Measurements from ENCODE around the gene KIAA0319L.

Gene KIAA0319L

GRCh38 chr1:35441926-35442579 lies 115.2 kb downstream of the KIAA0319L start:
- no peak for DNase-seq

GRCh38 chr1:35439626-35440025 lies 117.6 kb downstream of the KIAA0319L start:
- no peak for DNase-seq

GRCh38 chr1:35437200-35437599 lies 120.0 kb downstream of the KIAA0319L start:
- DNase-seq: no peak

- no peak for DNase-seq
Observed at GRCh38 chr1:35436078-35436477, 121.1 kb downstream of the KIAA0319L start.

- DNase-seq: no peak
Observed at GRCh38 chr1:35434703-35435102, 122.5 kb downstream of the KIAA0319L start.

- no peak for DNase-seq
Observed at GRCh38 chr1:35433714-35434113, 123.5 kb downstream of the KIAA0319L start.

- DNase-seq: no peak
Observed at GRCh38 chr1:35432231-35432630, 125.0 kb downstream of the KIAA0319L start.

- no peak for DNase-seq
Observed at GRCh38 chr1:35431173-35431599, 126.0 kb downstream of the KIAA0319L start.

GRCh38 chr1:35430762-35431161 lies 126.4 kb downstream of the KIAA0319L start:
- DNase-seq: no peak

- no peak for DNase-seq
Observed at GRCh38 chr1:35428360-35428759, 128.8 kb downstream of the KIAA0319L start.

- no peak for DNase-seq
Observed at GRCh38 chr1:35426097-35426586, 131.1 kb downstream of the KIAA0319L start.

GRCh38 chr1:35408925-35409324 lies 148.3 kb downstream of the KIAA0319L start:
- no peak for DNase-seq

GRCh38 chr1:35407743-35408142 lies 149.5 kb downstream of the KIAA0319L start:
- no peak for DNase-seq

GRCh38 chr1:35406103-35406502 lies 151.1 kb downstream of the KIAA0319L start:
- DNase-seq: no peak

- DNase-seq: no peak
Observed at GRCh38 chr1:35401049-35401448, 156.2 kb downstream of the KIAA0319L start.

GRCh38 chr1:35398739-35399138 lies 158.5 kb downstream of the KIAA0319L start:
- DNase-seq: no peak

GRCh38 chr1:35394386-35394785 lies 162.8 kb downstream of the KIAA0319L start:
- no peak for DNase-seq

- no peak for DNase-seq
Observed at GRCh38 chr1:35390600-35391494, 166.4 kb downstream of the KIAA0319L start.

- DNase-seq: no peak
Observed at GRCh38 chr1:35386959-35387358, 170.2 kb downstream of the KIAA0319L start.

GRCh38 chr1:35386290-35386689 lies 170.9 kb downstream of the KIAA0319L start:
- DNase-seq: no peak

Data from NCI-H226 (cell line).